GM19043 (cell line): Measurements from ENCODE around the gene SIK2.

Source experiments
- ATAC-seq: cut with Tn5 transposase; IDR thresholded peaks from one replicate; pipeline ENCODE4 v1.9.1; 2021; ENCODE audit warnings: low read depth; ENCODE audit not compliant: unreplicated experiment

SIK2 gene

DNA sequence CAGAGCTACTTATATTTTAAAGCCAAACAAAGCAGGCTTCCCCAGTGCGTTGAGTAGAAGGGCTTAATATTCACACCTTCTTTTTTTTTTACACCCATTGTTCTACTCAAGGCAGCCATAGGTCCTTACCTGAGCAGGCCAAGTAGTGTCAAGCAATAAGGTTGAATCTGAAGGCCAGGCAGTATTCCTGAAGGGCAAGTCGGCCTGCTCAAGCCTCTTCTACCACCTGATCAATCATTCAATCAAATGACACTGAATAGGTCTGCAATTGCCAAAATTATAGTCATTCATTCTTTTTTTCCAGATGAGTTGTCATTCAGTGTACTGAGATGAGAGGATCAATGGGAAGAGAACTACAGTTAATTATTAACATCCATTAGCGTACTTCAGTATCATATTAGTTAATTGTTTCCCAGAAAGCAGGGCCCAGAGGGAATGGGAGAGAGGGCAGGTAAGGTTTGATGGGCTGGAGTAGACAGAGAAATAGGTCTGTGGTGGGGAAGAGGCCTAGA lies 175.9 kb downstream of the SIK2 start:
- ATAC-seq, result no peak

DNA sequence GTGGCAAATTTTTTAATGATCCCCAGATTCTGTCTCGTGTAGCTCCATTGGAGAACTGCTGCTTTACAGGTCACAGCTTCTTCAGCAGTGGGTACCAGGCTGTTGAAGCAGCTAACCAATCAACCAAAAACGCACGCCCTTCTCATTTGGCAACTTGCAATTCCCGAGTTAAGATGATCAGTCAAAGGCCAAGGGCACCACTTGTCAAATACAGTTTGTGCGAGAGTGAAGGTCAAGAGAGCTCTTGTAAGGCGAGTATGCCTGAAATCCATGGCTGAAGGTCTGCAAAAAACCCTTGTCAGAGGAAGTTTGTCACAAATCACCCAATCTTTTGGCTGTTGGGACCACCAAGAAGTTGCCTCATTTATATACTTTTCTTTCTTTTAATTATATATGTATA lies 176.9 kb downstream of the SIK2 start:
- ATAC-seq, result no peak
